ENCODE measurements around the gene RYR3.

RYR3 gene

DNA sequence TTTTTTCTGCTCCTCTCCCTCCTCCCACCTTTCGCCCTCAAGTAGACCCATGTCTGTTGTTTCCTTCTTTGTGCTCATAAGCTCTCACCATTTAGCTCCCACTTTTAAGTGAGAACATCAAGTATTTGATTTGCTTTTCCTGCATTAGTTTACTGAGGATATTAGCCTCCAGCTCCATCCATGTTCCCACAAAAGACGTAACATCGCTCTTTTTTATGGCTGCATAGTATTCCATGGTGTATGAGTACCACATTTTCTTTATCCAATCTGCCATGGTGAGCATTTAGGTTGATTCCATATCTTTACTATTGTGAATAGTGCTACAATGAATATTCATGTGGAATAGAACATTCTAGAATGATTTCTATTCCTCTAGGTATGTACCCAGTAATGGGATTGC, 178.6 kb downstream of the RYR3 start:
- H3K4me3 ChIP-seq (ENCODE audit: low read depth, low read length): no peak overlapping the region
- no peak for DNase-seq (ENCODE audit: low read depth)

DNA sequence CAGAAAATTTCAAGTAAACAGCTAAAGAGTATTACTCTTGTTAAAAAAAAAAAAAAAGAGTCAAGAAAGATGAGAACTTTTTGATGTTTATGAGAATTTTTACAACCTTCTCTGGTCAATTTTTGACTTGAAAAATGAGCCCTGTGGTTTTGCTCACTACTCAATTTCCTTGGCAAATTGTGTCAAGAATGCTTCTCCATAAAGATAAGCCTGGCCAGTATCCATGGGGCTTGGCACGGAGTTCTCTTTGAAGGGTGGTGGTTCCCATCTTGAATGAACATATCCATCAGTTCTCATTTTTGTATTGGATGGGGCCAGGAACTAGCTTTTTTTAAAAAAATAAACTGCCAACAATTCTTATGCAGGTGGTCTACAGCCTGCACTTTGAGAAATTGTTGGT, 179.9 kb downstream of the RYR3 start:
- H3K4me3 ChIP-seq (ENCODE audit: low read depth, low read length): no peak overlapping the region
- DNase-seq (ENCODE audit: low read depth): no peak

DNA sequence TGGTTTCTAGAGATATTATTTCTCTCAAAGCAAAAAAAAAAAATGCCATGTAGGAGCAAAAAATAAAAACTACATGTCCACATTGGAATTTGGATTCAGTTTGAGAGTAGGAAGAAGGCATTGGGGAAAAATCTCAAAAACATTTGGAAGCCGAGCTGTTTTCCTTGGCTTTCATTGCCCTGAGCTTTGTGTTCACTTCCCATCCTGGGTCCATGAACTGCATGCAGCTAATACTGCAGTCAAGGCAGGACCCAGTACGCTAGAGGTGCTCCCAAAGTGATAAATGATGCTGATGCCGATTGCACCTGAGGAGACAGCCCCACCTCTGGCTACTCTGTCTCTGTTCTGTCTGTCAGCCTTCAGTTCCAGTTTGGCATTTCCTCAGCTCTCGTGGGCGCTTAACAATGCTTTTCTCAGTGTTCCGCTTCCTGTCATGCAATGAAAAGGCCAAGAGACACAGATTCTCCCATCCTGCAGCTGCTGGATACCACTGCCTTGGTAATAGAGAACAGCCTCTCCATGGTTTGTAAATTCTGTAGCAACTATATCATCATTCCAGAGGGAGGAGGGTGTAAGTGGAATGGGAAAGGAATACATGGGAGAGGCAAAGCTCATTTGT, 181.8 kb downstream of the RYR3 start:
- H3K4me3 ChIP-seq (ENCODE audit: low read depth, low read length): no peak overlapping the region
- DNase-seq (ENCODE audit: low read depth): no peak

DNA sequence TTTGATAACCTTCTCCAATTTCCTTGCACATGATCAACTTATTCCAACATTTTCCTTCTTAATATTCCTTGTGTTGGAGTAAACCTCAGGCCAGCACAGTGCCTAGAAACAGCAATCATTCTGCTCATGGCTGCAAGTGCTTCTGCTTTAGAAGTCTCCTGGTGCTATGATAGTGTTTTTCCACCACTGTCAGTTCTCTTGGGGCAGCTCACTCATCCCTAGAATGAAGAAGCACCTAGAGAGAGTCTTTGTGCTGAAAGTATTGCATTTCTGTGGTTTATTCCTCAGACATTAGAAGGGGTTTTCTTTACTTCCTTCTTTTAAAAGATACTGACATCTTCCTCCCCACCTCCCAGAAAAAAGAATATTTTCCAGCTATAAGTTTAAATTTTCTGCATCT, 183.5 kb downstream of the RYR3 start:
- H3K4me3 ChIP-seq (ENCODE audit: low read depth, low read length): no peak overlapping the region
- DNase-seq (ENCODE audit: low read depth): no peak

DNA sequence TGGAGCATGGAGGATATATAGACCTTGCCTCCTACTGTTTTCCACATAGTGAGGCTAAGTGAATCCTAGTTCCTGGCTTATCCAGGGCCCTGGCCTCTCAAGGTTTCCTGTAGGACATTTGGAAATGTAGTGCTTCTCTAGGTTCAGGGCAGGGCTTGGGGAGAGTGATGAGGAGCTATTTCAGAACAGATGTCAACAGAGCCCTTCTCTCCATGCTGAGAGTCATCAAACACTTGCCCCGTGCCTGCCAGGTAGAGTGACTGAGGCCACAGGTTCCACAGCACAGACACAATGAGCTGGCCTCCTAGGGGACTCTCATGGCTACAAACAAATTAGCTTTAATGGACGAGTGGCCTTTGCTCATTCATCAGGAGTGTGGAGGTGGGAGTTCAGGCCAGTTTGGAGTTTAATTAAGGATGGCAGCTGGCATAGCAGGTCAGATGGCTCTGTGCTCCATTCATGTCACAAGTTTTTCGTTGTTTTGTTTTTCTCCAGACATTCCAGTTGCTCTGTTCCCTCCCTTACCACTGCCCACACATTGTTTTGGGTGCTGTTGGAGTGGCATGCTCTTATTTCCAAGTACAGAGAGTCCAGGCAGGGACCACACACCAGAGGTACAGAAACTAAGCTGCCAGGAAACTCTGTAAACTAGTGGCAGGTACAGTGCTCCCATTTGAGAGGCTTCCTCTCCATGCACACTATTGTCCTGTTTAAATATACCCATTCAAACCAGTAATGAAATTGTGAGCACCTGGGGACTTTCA, 189.8 kb downstream of the RYR3 start:
- DNase-seq (ENCODE audit: low read depth): no peak
- H3K4me3 ChIP-seq (ENCODE audit: low read depth, low read length): no peak overlapping the region

DNA sequence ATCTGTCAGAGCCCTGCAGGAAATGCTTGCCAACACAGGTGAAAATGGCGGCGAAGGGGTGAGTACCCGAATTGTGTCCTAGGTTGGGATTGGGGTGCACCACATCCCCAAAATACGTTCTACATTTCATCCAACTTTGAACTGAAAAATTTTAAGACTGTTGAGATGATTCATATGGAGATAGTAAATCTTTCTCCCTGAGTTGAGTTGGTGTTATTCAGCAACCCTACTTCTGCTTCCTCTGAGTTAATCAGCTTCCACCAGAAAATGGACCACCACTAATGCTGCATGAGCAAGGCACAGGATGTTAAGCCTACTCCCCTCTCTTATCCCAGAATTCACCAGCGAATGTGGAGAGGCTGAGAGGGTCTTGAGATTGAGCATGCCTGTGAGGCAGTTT, 192.9 kb downstream of the RYR3 start:
- DNase-seq (ENCODE audit: low read depth): no peak
- H3K4me3 ChIP-seq (ENCODE audit: low read depth, low read length): no peak overlapping the region

- no peak for DNase-seq (ENCODE audit: low read depth)
- H3K4me3 ChIP-seq (ENCODE audit: low read depth, low read length): no peak overlapping the region
Measured at GRCh38 chr15:33506781-33507296, 196.1 kb downstream of the RYR3 start.

- no peak overlapping the region for H3K4me3 ChIP-seq (ENCODE audit: low read depth, low read length)
- DNase-seq (ENCODE audit: low read depth): no peak
Measured at GRCh38 chr15:33508703-33509102, 197.9 kb downstream of the RYR3 start.

DNA sequence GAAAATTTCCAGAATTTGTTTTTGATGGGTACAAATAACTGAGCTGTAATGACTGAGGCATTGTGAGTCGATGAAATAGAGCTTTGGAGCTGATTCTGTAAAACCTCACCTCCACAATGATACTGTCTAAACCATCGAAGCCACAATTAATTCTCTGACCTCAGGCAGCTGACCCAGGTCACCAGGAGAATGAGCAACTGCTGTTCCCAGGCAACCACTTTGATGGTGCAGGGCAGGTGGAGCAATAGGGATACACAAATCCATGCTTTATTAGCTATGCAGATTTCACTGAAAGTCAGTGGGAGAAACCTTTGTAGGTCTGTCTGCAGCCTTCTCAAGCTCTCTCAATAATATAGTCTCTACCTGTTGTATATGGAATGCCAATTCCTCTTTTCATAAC, 204.4 kb downstream of the RYR3 start:
- H3K4me3 ChIP-seq (ENCODE audit: low read depth, low read length): no peak overlapping the region
- DNase-seq (ENCODE audit: low read depth): no peak

- no peak overlapping the region for H3K4me3 ChIP-seq (ENCODE audit: low read depth, low read length)
- DNase-seq (ENCODE audit: low read depth): no peak
Measured at GRCh38 chr15:33516563-33516962, 205.8 kb downstream of the RYR3 start.

DNA sequence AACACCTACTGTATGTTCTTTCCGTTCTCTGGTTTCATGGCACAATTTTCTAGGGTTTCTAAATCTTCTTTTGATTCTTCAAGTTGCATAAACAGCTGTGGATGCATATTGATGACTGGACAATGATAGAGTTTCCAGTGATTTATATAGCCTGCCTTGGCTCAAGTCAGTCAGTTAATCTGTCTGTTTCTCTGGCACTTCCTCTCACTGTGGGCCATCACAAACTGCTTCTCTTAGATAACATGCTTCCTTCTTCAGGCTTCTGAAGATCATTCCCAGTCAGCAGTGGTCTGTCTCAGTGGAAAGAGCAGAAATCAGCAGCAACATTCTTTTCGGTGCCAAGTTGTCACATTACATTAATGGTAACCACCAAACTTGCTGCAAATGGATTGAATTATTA, 207.2 kb downstream of the RYR3 start:
- no peak overlapping the region for H3K4me3 ChIP-seq (ENCODE audit: low read depth, low read length)
- no peak for DNase-seq (ENCODE audit: low read depth)

DNA sequence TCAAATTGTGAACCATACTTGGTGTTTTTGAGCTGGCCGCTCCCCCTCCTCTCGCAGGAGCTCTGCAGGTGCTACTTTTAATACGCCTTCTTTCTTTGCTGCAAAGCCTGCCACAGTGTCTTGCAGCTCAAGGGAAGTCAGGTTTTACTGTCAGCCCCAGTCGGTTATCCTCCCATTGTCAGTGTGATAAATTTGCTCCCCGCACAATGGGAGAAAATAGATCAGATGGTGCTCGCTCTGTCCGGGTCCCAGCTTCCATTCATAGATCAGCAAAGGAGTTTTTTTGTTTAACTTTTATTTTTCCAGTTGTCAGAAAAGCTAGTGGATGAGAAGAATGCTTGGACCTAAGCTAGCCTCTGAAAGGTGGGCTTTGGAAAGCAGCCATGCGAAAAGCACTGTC, 207.7 kb downstream of the RYR3 start:
- no peak overlapping the region for H3K4me3 ChIP-seq (ENCODE audit: low read depth, low read length)
- DNase-seq (ENCODE audit: low read depth): no peak

DNA sequence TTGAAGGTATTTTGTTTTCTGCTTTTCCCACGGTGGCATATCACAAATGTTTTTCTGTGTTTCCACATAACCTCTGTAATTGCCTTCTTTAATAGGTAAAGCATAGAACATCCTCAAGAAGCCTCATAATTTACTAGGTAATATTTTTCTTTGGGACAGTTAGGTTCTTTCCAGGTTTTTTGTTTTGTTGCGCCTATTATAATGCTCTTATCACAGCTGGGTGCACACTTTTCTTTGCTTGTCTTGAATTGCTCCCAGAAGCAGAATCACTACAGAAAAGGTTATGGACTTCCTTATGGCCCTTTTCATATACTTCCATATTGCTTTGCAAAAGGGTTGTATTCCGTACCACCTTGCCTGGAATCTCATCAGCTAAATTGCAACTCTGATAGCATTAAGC, 213.5 kb downstream of the RYR3 start:
- DNase-seq (ENCODE audit: low read depth): no peak
- H3K4me3 ChIP-seq (ENCODE audit: low read depth, low read length): no peak overlapping the region

- no peak for DNase-seq (ENCODE audit: low read depth)
- no peak overlapping the region for H3K4me3 ChIP-seq (ENCODE audit: low read depth, low read length)
Measured at GRCh38 chr15:33526532-33526931, 215.8 kb downstream of the RYR3 start.

GRCh38 chr15:33533197-33533596, 222.4 kb downstream of the RYR3 start:
- no peak for DNase-seq (ENCODE audit: low read depth)

DNA sequence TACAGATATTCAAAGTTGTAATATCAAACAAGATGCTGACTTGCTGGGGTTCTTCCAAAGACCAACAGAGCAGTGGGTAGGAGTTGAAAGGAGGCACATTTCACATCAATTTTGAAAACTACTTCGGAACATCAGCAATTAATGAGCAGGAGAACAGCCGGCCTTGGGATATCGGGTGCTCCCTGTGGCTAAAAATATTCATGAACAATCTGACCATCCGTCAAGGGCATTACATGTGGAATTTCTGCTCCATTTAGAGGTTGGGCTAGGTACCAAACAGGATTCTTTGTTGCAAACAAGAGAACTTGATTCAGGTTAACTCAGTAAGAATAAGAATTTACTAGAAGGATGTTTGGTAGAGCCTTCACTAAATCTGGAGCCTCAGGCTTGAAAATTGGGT, 223.9 kb downstream of the RYR3 start:
- H3K4me3 ChIP-seq (ENCODE audit: low read depth, low read length): no peak overlapping the region
- DNase-seq (ENCODE audit: low read depth): no peak

More at GRCh38 chr15:33533197-33533596, 222.4 kb downstream of the RYR3 start:
- H3K4me3 ChIP-seq (ENCODE audit: low read depth, low read length): no peak overlapping the region

- no peak overlapping the region for H3K4me3 ChIP-seq (ENCODE audit: low read depth, low read length)
- DNase-seq (ENCODE audit: low read depth): no peak
Measured at GRCh38 chr15:33535135-33535534, 224.4 kb downstream of the RYR3 start.

DNA sequence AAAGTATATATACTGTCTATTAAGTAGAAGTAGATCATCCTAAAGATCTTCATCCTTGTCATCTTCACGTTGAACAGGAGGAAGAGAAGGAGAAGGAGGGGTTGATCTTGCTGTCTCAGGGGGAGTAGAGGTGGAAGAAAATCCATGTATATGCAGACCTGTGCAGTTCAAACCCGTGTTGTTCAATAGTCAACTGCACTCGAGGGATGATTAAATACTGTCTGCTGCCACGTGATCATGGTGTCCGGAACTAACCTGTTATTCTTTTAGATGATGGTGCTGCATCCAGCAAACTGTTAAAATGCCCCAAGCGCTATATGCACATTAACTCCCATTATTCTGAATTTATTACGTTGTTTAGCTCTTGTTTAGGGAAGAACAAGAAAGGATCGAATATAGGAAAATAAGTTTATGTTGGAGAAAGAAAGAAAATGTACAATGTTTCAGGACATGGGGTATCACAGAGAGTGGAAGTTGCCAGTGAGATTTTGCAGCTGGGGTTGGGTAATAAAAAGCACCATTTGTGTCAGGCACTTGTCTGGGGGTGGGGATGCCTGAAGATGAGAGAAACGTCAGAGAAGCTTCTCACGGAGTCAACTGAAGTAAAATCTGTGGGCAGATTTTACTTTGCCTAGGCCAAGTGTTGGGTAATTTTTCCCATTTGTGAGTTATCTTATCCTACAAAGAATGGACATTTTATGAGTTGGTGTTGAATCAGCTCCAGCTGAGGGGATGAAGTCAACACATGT, 229.2 kb downstream of the RYR3 start:
- no peak overlapping the region for H3K4me3 ChIP-seq (ENCODE audit: low read depth, low read length)
- DNase-seq (ENCODE audit: low read depth): no peak

DNA sequence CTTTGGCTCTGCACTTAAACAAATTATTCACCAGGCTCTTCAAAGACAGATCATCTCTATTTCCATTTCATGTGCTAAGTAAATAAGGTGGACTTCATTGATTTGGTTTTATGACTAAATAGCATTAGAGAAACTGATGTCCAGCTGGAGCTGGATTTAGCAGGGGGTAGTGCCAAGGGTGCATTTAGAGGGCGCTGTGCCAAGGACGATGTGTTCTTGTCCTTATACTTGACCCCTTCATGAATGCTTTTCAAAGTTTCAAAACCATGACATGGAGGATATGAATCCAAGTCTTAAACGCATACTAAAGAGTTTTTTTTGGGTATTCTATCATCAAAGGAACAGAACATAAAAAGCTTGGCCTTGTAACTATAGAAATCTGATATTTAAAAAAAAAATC, 233.2 kb downstream of the RYR3 start:
- DNase-seq (ENCODE audit: low read depth): no peak
- H3K4me3 ChIP-seq (ENCODE audit: low read depth, low read length): no peak overlapping the region

GRCh38 chr15:33545866-33546265, 235.1 kb downstream of the RYR3 start:
- H3K4me3 ChIP-seq (ENCODE audit: low read depth, low read length): no peak overlapping the region
- no peak for DNase-seq (ENCODE audit: low read depth)

Measured in skeletal muscle cell (primary cell).